NCI-H146 (cell line): ENCODE results near the gene CMIP.

Experiments used
- DNase-seq: peaks from one replicate; lab custom pipeline; 2025; lab: John Stamatoyannopoulos, UW

Gene CMIP

GRCh38 chr16:81664153-81664552 lies 219.5 kb downstream of the CMIP start:
- no peak for DNase-seq

GRCh38 chr16:81665588-81665987 lies 221.0 kb downstream of the CMIP start:
- DNase-seq: no peak

- no peak for DNase-seq
Observed at GRCh38 chr16:81666113-81666512, 221.5 kb downstream of the CMIP start.

GRCh38 chr16:81668243-81669097 lies 223.9 kb downstream of the CMIP start:
- DNase-seq: no peak

- no peak for DNase-seq
Observed at GRCh38 chr16:81669473-81670350, 225.1 kb downstream of the CMIP start.

- no peak for DNase-seq
Observed at GRCh38 chr16:81671738-81672597, 227.4 kb downstream of the CMIP start.

GRCh38 chr16:81673432-81673831 lies 228.8 kb downstream of the CMIP start:
- no peak for DNase-seq

GRCh38 chr16:81675662-81676061 lies 231.1 kb downstream of the CMIP start:
- no peak for DNase-seq

- no peak for DNase-seq
Observed at GRCh38 chr16:81676066-81676882, 231.7 kb downstream of the CMIP start.

- DNase-seq: no peak
Observed at GRCh38 chr16:81676883-81677737, 232.5 kb downstream of the CMIP start.

- no peak for DNase-seq
Observed at GRCh38 chr16:81678326-81679095, 233.9 kb downstream of the CMIP start.

GRCh38 chr16:81679721-81680430 lies 235.3 kb downstream of the CMIP start:
- DNase-seq: no peak

GRCh38 chr16:81680444-81681275 lies 236.1 kb downstream of the CMIP start:
- DNase-seq: no peak

- no peak for DNase-seq
Observed at GRCh38 chr16:81681311-81681710, 236.7 kb downstream of the CMIP start.

GRCh38 chr16:81684242-81684837 lies 239.7 kb downstream of the CMIP start:
- DNase-seq: no peak

- DNase-seq: no peak
Observed at GRCh38 chr16:81684901-81685300, 240.3 kb downstream of the CMIP start.

- DNase-seq: no peak
Observed at GRCh38 chr16:81686391-81687130, 242.0 kb downstream of the CMIP start.
